Astrocyte of the hippocampus (primary cell): ENCODE results near the gene NTM.
A peak's percentile ranks its signal among the peaks of the same experiment; 100 is the strongest.

Experiments
- DNase-seq: peaks from one replicate; pipeline ENCODE4 v3.0.0; 2011; ENCODE audit warnings: low read depth, low spot score

Gene NTM

GRCh38 chr11:131999955-132000354 is 629.5 kb downstream of the NTM start:
- DNase-seq, result no peak

GRCh38 chr11:132005887-132006286 is 635.5 kb downstream of the NTM start:
- DNase-seq, result no peak

GRCh38 chr11:132006884-132007580 is 636.6 kb downstream of the NTM start:
- DNase-seq, result no peak

GRCh38 chr11:132008226-132008625 is 637.8 kb downstream of the NTM start:
- no peak for DNase-seq

GRCh38 chr11:132008872-132009271 is 638.5 kb downstream of the NTM start:
- no peak for DNase-seq

- no peak for DNase-seq
Measured at GRCh38 chr11:132020001-132020400, 649.6 kb downstream of the NTM start.

- DNase-seq, result no peak
Measured at GRCh38 chr11:132022285-132022684, 651.9 kb downstream of the NTM start.

GRCh38 chr11:132022733-132023478 is 652.5 kb downstream of the NTM start:
- no peak for DNase-seq

- DNase-seq, result peak; percentile 81
Measured at GRCh38 chr11:132024587-132025295, 654.3 kb downstream of the NTM start.

GRCh38 chr11:132026746-132027145 is 656.3 kb downstream of the NTM start:
- no peak for DNase-seq

- DNase-seq, result peak; percentile 59
Measured at GRCh38 chr11:132028380-132029240, 658.2 kb downstream of the NTM start.

GRCh38 chr11:132030896-132031295 is 660.5 kb downstream of the NTM start:
- DNase-seq, result peak; percentile 60

GRCh38 chr11:132032555-132032954 is 662.1 kb downstream of the NTM start:
- no peak for DNase-seq

GRCh38 chr11:132033051-132033450 is 662.6 kb downstream of the NTM start:
- DNase-seq, result no peak

GRCh38 chr11:132035228-132035627 is 664.8 kb downstream of the NTM start:
- DNase-seq, result no peak

GRCh38 chr11:132035766-132036165 is 665.4 kb downstream of the NTM start:
- no peak for DNase-seq

GRCh38 chr11:132036220-132036619 is 665.8 kb downstream of the NTM start:
- DNase-seq, result no peak

- no peak for DNase-seq
Measured at GRCh38 chr11:132036746-132037466, 666.5 kb downstream of the NTM start.

- no peak for DNase-seq
Measured at GRCh38 chr11:132037467-132037862, 667.0 kb downstream of the NTM start.

GRCh38 chr11:132037956-132038355 is 667.5 kb downstream of the NTM start:
- no peak for DNase-seq

GRCh38 chr11:132039521-132039920 is 669.1 kb downstream of the NTM start:
- no peak for DNase-seq
